Neutrophil (primary cell): ENCODE results near the gene HDLBP.

Experiments
- H3K27ac ChIP-seq: fragments of 200-600 bp; sonication (generic); 2 replicates; pipeline ENCODE4 v1.5.1; 2016; ENCODE audit warnings: mild to moderate bottlenecking, moderate library complexity
- H3K27me3 ChIP-seq: fragments of 200-600 bp; sonication (generic); 2 replicates; pipeline ENCODE4 v1.6.0; 2016; ENCODE audit warnings: mild to moderate bottlenecking
- H3K36me3 ChIP-seq: fragments of 200-600 bp; sonication (generic); 2 replicates; pipeline ENCODE4 v1.5.1; 2017
- H3K4me1 ChIP-seq, 2 experiments: fragments of 200-600 bp in 1 of 2; sonication (generic) in 1 of 2; 1 replicate in 1 of 2; 2 replicates in 1 of 2; pipeline versions ENCODE4 v1.5.1 to v1.6.1; 2013 to 2016; ENCODE audit warnings: low read depth in 1 of 2, low read length in 1 of 2, mild to moderate bottlenecking in 1 of 2, moderate library complexity in 1 of 2; ENCODE audit not compliant: control insufficient read depth in 1 of 2, insufficient read depth in 1 of 2
- H3K4me3 ChIP-seq, 2 experiments: fragments of 200-600 bp in 1 of 2; sonication (generic) in 1 of 2; 1 replicate in 1 of 2; 2 replicates in 1 of 2; pipeline ENCODE4 v1.5.1; 2013 to 2016; ENCODE audit warnings: low read depth in 1 of 2, low read length in 1 of 2, mild to moderate bottlenecking in 1 of 2, moderate library complexity in 1 of 2
- H3K9me3 ChIP-seq: fragments of 200-600 bp; sonication (generic); 2 replicates; pipeline ENCODE4 v1.5.1; 2016
- CTCF ChIP-seq: fragments of 200-600 bp; sonication (generic); IDR thresholded peaks from 2 replicates; pipeline ENCODE4 v1.5.1; 2016; ENCODE audit warnings: antibody characterized with exemption

HDLBP gene

GRCh38 chr2:241357531-241357930 lies 42.1 kb upstream of the HDLBP start:
- no peak for TF ChIP-seq CTCF
- H3K27me3 ChIP-seq: peaks cover 14% of the 10 kb centered on the region
- H3K9me3 ChIP-seq: no peaks in the 10 kb centered on the region
- H3K4me1 ChIP-seq: peaks cover 15 to 20% of the 10 kb centered on the region in 2 experiments
- H3K4me3 ChIP-seq: no peak overlapping the region
- peaks cover 19% of the 10 kb centered on the region for H3K36me3 ChIP-seq
- no peak overlapping the region for H3K27ac ChIP-seq

GRCh38 chr2:241356871-241357260 lies 41.4 kb upstream of the HDLBP start:
- TF ChIP-seq CTCF: no peak
- Histone ChIP-seq H3K4me1 (peaks cover 15 to 20% of the 10 kb centered on the region in 2 experiments), H3K27ac (peak overlapping the region; percentile 89), H3K36me3 (peaks cover 25% of the 10 kb centered on the region), H3K27me3 (peaks cover 14% of the 10 kb centered on the region), H3K4me3 (peak overlapping the region; percentile 64 to 95), H3K9me3 (no peaks in the 10 kb centered on the region)

GRCh38 chr2:241355983-241356870 lies 40.8 kb upstream of the HDLBP start, which contains the start of gene FARP2:
FARP2 (plus strand) TSS chr2:241356285; CDS start chr2:241373108, 16,823 bp downstream.
- Histone ChIP-seq H3K27me3 (peaks cover 14% of the 10 kb centered on the region), H3K36me3 (peaks cover 32% of the 10 kb centered on the region), H3K9me3 (no peaks in the 10 kb centered on the region), H3K4me3 (peak within 1 kb of the TSS; percentile 64 to 95), H3K27ac (peak within 1 kb of the TSS; percentile 89), H3K4me1 (peaks cover 15 to 20% of the 10 kb centered on the region in 2 experiments)
- peak; percentile 33 for TF ChIP-seq CTCF

DNA sequence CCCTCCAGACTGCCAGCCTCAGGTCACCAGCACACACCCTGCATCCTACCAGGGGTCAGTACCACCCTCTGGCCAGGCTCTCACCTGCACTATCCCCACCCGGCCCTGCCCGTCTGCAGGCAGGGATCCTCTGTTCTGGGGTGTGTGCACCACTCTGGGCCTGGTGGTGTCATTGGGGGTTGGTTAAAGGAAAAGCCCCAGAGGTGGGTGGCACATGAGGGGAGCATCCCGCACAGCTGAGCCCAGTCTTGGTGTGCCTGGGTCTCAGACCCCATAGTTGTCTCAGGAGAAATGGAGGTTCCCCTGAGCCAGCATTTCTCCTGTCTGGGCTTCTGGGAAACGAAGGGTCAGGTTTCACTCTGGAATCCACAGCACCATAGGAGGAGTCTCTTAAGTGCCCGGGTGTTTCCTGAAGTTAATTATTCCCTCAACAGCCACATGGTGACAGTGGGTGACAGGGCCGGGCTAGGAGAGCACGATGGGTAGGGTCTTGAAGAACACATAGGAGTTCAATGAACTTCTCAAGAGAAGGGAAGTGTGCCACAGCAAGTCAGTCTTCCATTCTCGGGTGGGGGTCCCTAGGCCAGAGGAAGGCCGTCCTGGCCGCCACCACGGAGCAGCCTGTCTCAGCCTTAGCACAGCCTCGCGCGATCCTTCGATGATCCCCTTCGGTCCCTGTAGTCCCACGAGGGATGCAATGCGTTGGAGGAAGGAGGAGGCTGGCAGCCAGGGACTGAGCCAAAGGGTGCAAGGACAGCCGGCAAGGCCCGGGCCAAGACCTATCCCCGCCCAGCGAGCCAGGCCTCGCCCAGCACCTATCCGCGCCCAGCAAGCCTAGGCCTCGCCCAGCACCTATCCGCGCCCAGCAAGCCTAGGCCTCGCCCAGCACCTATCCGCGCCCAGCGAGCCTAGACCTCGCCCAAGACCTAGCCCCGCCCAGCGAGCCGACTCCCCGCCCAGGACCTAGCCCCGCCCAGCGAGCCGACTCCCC lies 39.5 kb upstream of the HDLBP start:
- peak overlapping the region; percentile 74 for H3K27ac ChIP-seq
- peaks cover 45% of the 10 kb centered on the region for H3K36me3 ChIP-seq
- peaks cover 15 to 20% of the 10 kb centered on the region in 2 experiments for H3K4me1 ChIP-seq
- no peak for TF ChIP-seq CTCF
- H3K9me3 ChIP-seq: no peaks in the 10 kb centered on the region
- peak overlapping the region; percentile 46 to 50 for H3K4me3 ChIP-seq
- H3K27me3 ChIP-seq: peaks cover 14% of the 10 kb centered on the region

DNA sequence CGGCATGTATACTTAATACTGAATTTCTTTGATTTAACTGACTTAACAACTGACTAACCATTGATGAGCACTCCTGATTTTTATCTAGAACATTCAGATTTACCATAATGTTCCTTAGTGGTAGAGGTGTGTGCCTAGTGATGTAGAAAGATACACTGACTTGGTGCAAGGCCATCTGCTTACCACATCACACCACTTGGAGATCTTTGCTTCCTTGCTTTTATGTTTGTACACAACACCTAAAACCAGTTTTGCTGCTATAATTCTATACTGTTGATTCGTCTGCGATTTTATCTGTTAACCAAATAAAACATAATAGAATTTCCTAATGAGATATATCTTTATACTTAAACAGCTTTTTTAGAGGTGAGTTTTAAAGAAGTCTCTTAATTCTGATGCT lies 36.8 kb upstream of the HDLBP start:
- Histone ChIP-seq H3K4me1 (peaks cover 12 to 15% of the 10 kb centered on the region in 2 experiments), H3K4me3 (no peak overlapping the region), H3K9me3 (no peaks in the 10 kb centered on the region), H3K27ac (no peak overlapping the region), H3K36me3 (peaks cover 72% of the 10 kb centered on the region), H3K27me3 (peaks cover 8% of the 10 kb centered on the region)
- TF ChIP-seq CTCF: no peak
